GM23248 (cell line): ENCODE data around the gene CEP112. TPM values are rescaled to one million over a fixed set of nuclear protein-coding genes. Genes with fewer than 3 reads are reported as not detected.

ENCODE experiments used
- DNase-seq: peaks from one replicate; pipeline ENCODE4 v3.0.0-alpha.2; 2015
- H2AFZ ChIP-seq: fragments of 200-600 bp; sonication (generic); 2 replicates; pipeline ENCODE4 v1.6.1; 2016; ENCODE audit warnings: antibody characterized with exemption
- H3F3A ChIP-seq: fragments of 200-600 bp; sonication (generic); 2 replicates; pipeline ENCODE4 v1.6.1; 2016; ENCODE audit warnings: mild to moderate bottlenecking, antibody characterized with exemption, mixed run types; ENCODE audit not compliant: insufficient read depth
- H3K27ac ChIP-seq: fragments of 200-600 bp; sonication (generic); 2 replicates; pipeline ENCODE4 v1.5.1; 2016; ENCODE audit warnings: mild to moderate bottlenecking
- H3K27me3 ChIP-seq: fragments of 200-600 bp; sonication (generic); replicated peaks from 2 replicates; pipeline ENCODE4 v1.6.1; 2016; ENCODE audit warnings: mild to moderate bottlenecking; ENCODE audit not compliant: insufficient read depth
- H3K36me3 ChIP-seq: fragments of 200-600 bp; sonication (generic); 2 replicates; pipeline ENCODE4 v1.6.1; 2016; ENCODE audit warnings: low read depth, mild to moderate bottlenecking
- H3K4me1 ChIP-seq: fragments of 200-600 bp; sonication (generic); 2 replicates; pipeline ENCODE4 v1.6.1; 2016; ENCODE audit warnings: mild to moderate bottlenecking; ENCODE audit not compliant: insufficient read depth
- H3K4me2 ChIP-seq: fragments of 200-600 bp; sonication (generic); one replicate; pipeline ENCODE4 v1.6.1; 2016; ENCODE audit warnings: mild to moderate bottlenecking; ENCODE audit not compliant: unreplicated experiment
- H3K4me3 ChIP-seq: fragments of 200-600 bp; sonication (generic); 2 replicates; pipeline ENCODE4 v1.5.1; 2016; ENCODE audit warnings: mild to moderate bottlenecking
- H3K79me2 ChIP-seq: fragments of 200-600 bp; sonication (generic); 2 replicates; pipeline ENCODE4 v1.6.1; 2016; ENCODE audit warnings: mild to moderate bottlenecking; ENCODE audit not compliant: insufficient read depth
- H3K9ac ChIP-seq: fragments of 200-600 bp; sonication (generic); 2 replicates; pipeline ENCODE4 v1.6.1; 2016; ENCODE audit warnings: mild to moderate bottlenecking
- H3K9me2 ChIP-seq: fragments of 200-600 bp; sonication (generic); 2 replicates; pipeline ENCODE4 v1.6.1; 2016; ENCODE audit warnings: mixed run types, mild to moderate bottlenecking, moderate library complexity; ENCODE audit not compliant: insufficient read depth
- H3K9me3 ChIP-seq: fragments of 200-600 bp; sonication (generic); one replicate; pipeline ENCODE4 v1.6.1; 2017; ENCODE audit warnings: low read depth
- H4K20me1 ChIP-seq: fragments of 200-600 bp; sonication (generic); 2 replicates; pipeline ENCODE4 v1.6.0; 2016; ENCODE audit not compliant: insufficient read depth
- EZH2 ChIP-seq: fragments of 200-600 bp; sonication (generic); IDR thresholded peaks from 2 replicates; pipeline ENCODE4 v1.6.1; 2018; ENCODE audit warnings: antibody characterized with exemption, mild to moderate bottlenecking; ENCODE audit not compliant: insufficient read depth, poor library complexity, severe bottlenecking
- EZH2phosphoT487 ChIP-seq: fragments of 200-600 bp; sonication (generic); IDR thresholded peaks from 2 replicates; pipeline ENCODE4 v1.6.1; 2018; ENCODE audit warnings: antibody characterized with exemption, moderate library complexity, mild to moderate bottlenecking, low read depth; ENCODE audit not compliant: insufficient read depth
- WGBS, 2 experiments: methylation state at CpG; one replicate each; pipeline ENCODE4 v1.1.6; 2015 to 2017; ENCODE audit warnings: low lambda C conversion rate in 2 of 2, low coverage in 1 of 2; ENCODE audit errors: missing lambda C conversion rate in 2 of 2; 5-methylcytosine and 5-hydroxymethylcytosine counted together
- in situ Hi-C: fragments of 300-500 bp; cut with MboI; formaldehyde crosslinking; loops from 2 replicates; pipeline ENCODE4 v1.15.0; 2020
- polyA plus RNA-seq: library from polyadenylated mRNA; unstranded; fragments of >200 nt; fragmentation: Nextera tagmentation; extraction: Ambion mirVana; gene quantifications from 2 replicates; pipeline ENCODE4 v1.2.1, GENCODE V29; 2016
- total RNA-seq: library from RNA; depleted of rRNA; stranded (reverse); fragments of >200 nt; shearing (Covaris generic); gene quantifications from 2 replicates; pipeline ENCODE4 v1.2.3, GENCODE V29; 2014

The CEP112 gene
- total and polyA plus RNA-seq, 2 experiments from 2014 or later, result 8.1 to 14.8 TPM

DNA sequence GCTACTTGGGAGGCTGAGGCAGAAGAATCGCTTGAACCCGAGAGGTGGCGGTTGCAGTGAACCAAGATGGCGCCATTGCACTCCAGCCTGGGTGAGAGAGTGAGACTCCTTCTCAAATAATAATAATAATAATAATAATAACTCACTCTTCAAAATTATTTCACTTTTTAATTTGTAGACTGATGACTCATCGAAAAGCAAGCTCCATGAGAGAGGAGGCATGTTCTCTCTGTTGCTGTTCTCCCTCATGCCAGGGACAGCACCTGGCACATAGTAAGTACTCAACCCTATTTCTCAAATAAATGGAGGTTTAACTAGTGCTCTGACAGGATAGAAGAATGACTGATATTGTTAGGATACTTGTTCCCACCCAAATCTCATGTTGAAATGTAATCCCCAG is 265.3 kb downstream of the CEP112 start:
- H3K36me3 ChIP-seq, result no peaks in the 10 kb centered on the region
- H3K9ac ChIP-seq, result no peak overlapping the region
- TF ChIP-seq EZH2phosphoT487 (no peak), EZH2 (no peak)
- H3K4me1 ChIP-seq, result peaks cover 14% of the 10 kb centered on the region
- H3K79me2 ChIP-seq, result no peaks in the 10 kb centered on the region
- H3K9me2 ChIP-seq, result no peaks in the 10 kb centered on the region
- no peaks in the 10 kb centered on the region for H4K20me1 ChIP-seq
- H3K9me3 ChIP-seq, result no peaks in the 10 kb centered on the region
- no peak overlapping the region for H3K4me2 ChIP-seq
- no peak overlapping the region for H2AFZ ChIP-seq
- in situ Hi-C loops, result no loop called here
- H3F3A ChIP-seq, result 0 out of 2 replicates have a peak, but pooled peaks cover 12% of the 10 kb centered on the region
- no peaks in the 10 kb centered on the region for H3K27me3 ChIP-seq
- 97 to 100% methylated on average over 5 of the region's 5 CpGs for WGBS, 2 experiments
- no peak for DNase-seq
- no peak overlapping the region for H3K4me3 ChIP-seq
- H3K27ac ChIP-seq, result no peak overlapping the region

DNA sequence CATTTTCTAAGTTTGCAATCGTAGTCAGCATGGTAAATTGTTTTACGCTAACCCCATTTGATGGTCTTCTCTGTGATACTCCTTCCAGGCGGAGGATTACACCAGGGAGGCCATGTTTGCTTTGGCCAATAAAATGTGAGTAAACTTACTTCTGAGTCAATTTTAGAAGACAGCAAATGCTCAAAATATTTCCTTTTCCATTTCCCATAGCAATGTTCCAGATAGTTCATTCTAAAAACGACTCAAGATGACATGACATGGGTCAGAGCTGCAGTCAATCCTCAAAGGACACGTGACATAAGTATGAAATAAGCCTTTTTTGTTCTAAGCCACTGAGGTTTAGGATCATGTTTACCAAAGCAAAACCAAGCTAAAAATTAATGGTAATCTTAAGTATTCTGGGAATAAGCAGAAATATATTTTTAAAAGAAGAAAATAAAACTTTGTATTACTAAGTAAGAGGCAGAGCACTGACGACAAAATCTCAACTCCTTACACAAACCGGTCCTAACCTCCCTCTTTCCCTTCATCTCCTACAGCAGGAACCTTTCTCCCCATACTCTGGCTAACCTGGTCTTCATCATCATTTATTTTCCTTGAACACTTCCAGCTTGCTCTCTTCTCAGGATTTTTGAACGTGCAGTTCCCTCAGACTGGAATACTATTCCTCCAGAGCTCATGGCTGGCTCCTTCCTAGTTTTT is 266.2 kb downstream of the CEP112 start:
- H3K4me3 ChIP-seq, result no peak overlapping the region
- H3K9ac ChIP-seq, result no peak overlapping the region
- no peaks in the 10 kb centered on the region for H3K79me2 ChIP-seq
- H3K36me3 ChIP-seq, result no peaks in the 10 kb centered on the region
- 69 to 71% methylated on average over 8 of the region's 8 CpGs for WGBS, 2 experiments
- H3K27ac ChIP-seq, result no peak overlapping the region
- H2AFZ ChIP-seq, result no peak overlapping the region
- no peaks in the 10 kb centered on the region for H4K20me1 ChIP-seq
- TF ChIP-seq EZH2, result no peak
- no peak for TF ChIP-seq EZH2phosphoT487
- in situ Hi-C loops, result no loop called here
- DNase-seq, result peak; percentile 7
- peaks cover 9% of the 10 kb centered on the region for H3K4me1 ChIP-seq
- 0 out of 2 replicates have a peak, but pooled peaks cover 8% of the 10 kb centered on the region for H3F3A ChIP-seq
- H3K9me3 ChIP-seq, result no peaks in the 10 kb centered on the region
- no peak overlapping the region for H3K4me2 ChIP-seq
- no peaks in the 10 kb centered on the region for H3K27me3 ChIP-seq
- no peaks in the 10 kb centered on the region for H3K9me2 ChIP-seq

DNA sequence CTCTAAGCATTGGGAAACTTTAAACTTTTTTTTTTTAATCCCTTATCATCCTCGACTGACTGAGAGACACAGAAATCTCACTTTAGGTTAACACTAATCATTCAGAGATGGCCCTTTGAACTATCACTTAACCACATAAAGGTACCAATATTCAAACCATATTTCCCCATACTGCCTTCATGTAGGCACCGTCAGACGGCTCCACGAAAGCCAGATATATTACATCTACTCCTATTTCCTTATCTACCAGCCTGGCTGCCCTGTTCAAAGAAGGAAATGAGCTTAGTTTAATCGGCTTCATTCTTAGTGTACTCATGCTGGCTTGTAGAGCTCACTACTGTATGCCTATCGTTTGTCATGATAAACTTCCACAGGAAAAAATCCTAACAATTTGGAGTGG is 270.9 kb downstream of the CEP112 start:
- H3K9ac ChIP-seq, result no peak overlapping the region
- H3K36me3 ChIP-seq, result no peaks in the 10 kb centered on the region
- H4K20me1 ChIP-seq, result no peaks in the 10 kb centered on the region
- no peaks in the 10 kb centered on the region for H3K4me1 ChIP-seq
- TF ChIP-seq EZH2 (no peak), EZH2phosphoT487 (no peak)
- no peak overlapping the region for H2AFZ ChIP-seq
- in situ Hi-C loops, result no loop called here
- no peak overlapping the region for H3K4me3 ChIP-seq
- no peaks in the 10 kb centered on the region for H3K79me2 ChIP-seq
- no peaks in the 10 kb centered on the region for H3F3A ChIP-seq
- no peak overlapping the region for H3K4me2 ChIP-seq
- no peak overlapping the region for H3K27ac ChIP-seq
- H3K9me3 ChIP-seq, result no peaks in the 10 kb centered on the region
- no peaks in the 10 kb centered on the region for H3K9me2 ChIP-seq
- 77 to 78% methylated on average over 6 of the region's 6 CpGs for WGBS, 2 experiments
- DNase-seq, result no peak
- H3K27me3 ChIP-seq, result no peaks in the 10 kb centered on the region

DNA sequence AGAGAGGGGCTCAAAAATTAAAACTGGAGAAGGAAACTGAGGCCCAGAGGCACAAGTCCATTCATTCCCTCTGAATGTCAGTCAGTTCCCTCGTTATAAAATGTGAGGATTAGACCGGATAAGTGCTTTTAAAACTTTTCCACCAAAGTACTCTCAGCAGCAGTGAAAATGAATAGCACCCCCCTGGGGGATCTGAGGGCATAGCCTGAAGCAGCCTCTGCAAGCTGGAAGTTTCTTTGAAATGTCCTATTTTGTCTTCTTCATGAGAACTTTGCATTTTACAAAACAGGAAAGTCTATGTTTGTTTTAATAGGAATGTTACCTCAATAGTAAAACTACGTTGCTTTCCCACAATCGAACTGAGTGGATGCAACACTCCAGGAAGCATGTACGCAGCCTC is 273.0 kb downstream of the CEP112 start:
- Histone ChIP-seq H3F3A (no peaks in the 10 kb centered on the region), H3K27ac (no peak overlapping the region), H3K9me2 (no peaks in the 10 kb centered on the region), H3K79me2 (no peaks in the 10 kb centered on the region), H4K20me1 (no peaks in the 10 kb centered on the region), H3K4me1 (no peaks in the 10 kb centered on the region), H3K9me3 (no peaks in the 10 kb centered on the region), H3K36me3 (no peaks in the 10 kb centered on the region), H3K4me3 (no peak overlapping the region), H3K4me2 (no peak overlapping the region), H3K9ac (no peak overlapping the region), H2AFZ (no peak overlapping the region), H3K27me3 (no peaks in the 10 kb centered on the region)
- DNase-seq, result peak; percentile 4
- in situ Hi-C loops, result no loop called here
- WGBS, 2 experiments, result 63 to 64% methylated on average over 5 of the region's 5 CpGs
- TF ChIP-seq EZH2phosphoT487, result no peak
- TF ChIP-seq EZH2, result no peak
